H54 (cell line): ENCODE data around the gene ZNF710.
"Not testable (repeated sequence)": the region's sequence is repeated elsewhere in the genome, so short reads cannot be mapped to it uniquely, and the experiment has no call there.

Experiments
- DNase-seq: peaks from one replicate; pipeline ENCODE4 v3.0.0; 2011; ENCODE audit warnings: low spot score, mixed read lengths; ENCODE audit not compliant: insufficient read length
- FAIRE-seq: peaks from 3 replicates; lab custom pipeline; 2011; peaks lifted over from hg19 to GRCh38; lab: Jason Lieb, UNC
- POLR2A ChIP-seq: IDR thresholded peaks from 2 replicates; pipeline ENCODE4 v1.6.1; 2011; ENCODE audit warnings: low read depth, mild to moderate bottlenecking, low read length

Gene ZNF710

GRCh38 chr15:90001062-90001682, at the start of gene ZNF710:
Gene ZNF710, plus strand, starts transcription at chr15:90001324. Its CDS starts 65,814 bp downstream, at chr15:90067138.
- FAIRE-seq: no peak
- peak; percentile 39 for DNase-seq
- TF ChIP-seq POLR2A: peak; percentile 38; the same call in 1 of the 2 replicates

GRCh38 chr15:89954541-89954940, 46.6 kb upstream of the ZNF710 start:
- DNase-seq (no peak), FAIRE-seq (no peak)
- TF ChIP-seq POLR2A: no peak

GRCh38 chr15:89955449-89955998, 45.6 kb upstream of the ZNF710 start:
- not testable (repeated sequence) for FAIRE-seq, DNase-seq

GRCh38 chr15:89958107-89958805, 42.9 kb upstream of the ZNF710 start:
- FAIRE-seq (no peak), DNase-seq (no peak)
- no peak for TF ChIP-seq POLR2A

- no peak for FAIRE-seq
- TF ChIP-seq POLR2A: no peak
- no peak for DNase-seq
These were observed 37.6 kb upstream of the ZNF710 start for GRCh38 chr15:89963301-89964231.

GRCh38 chr15:89964232-89964954, 36.7 kb upstream of the ZNF710 start:
- no peak for TF ChIP-seq POLR2A
- FAIRE-seq (no peak), DNase-seq (no peak)

GRCh38 chr15:89967881-89968280, 33.2 kb upstream of the ZNF710 start:
- FAIRE-seq (no peak), DNase-seq (no peak)
- TF ChIP-seq POLR2A: no peak

- FAIRE-seq (no peak), DNase-seq (peak; percentile 62)
- no peak for TF ChIP-seq POLR2A
These were observed 29.5 kb upstream of the ZNF710 start for GRCh38 chr15:89971592-89971997.

- no peak for DNase-seq
- FAIRE-seq: no peak
- no peak for TF ChIP-seq POLR2A
These were observed 29.0 kb upstream of the ZNF710 start for GRCh38 chr15:89972085-89972484.

GRCh38 chr15:89975482-89976245, 25.5 kb upstream of the ZNF710 start:
- DNase-seq: no peak
- no peak for TF ChIP-seq POLR2A
- no peak for FAIRE-seq

GRCh38 chr15:89976246-89976600, 24.9 kb upstream of the ZNF710 start:
- DNase-seq (no peak), FAIRE-seq (no peak)
- no peak for TF ChIP-seq POLR2A

GRCh38 chr15:89977836-89978235, 23.3 kb upstream of the ZNF710 start:
- DNase-seq, FAIRE-seq: not testable (repeated sequence)
